Hepatocyte (in vitro differentiated cells): ENCODE results near the gene NPAS2. TPM values are rescaled to one million over a fixed set of nuclear protein-coding genes. Genes with fewer than 3 reads are reported as not detected.

ENCODE experiments used
- DNase-seq: peaks from one replicate; pipeline ENCODE4 v3.0.0-alpha.2; 2016; ENCODE audit warnings: low spot score
- H2AFZ ChIP-seq: fragments of 200-600 bp; sonication (generic); 2 replicates; pipeline ENCODE4 v1.6.0; 2016; ENCODE audit warnings: antibody characterized with exemption, mild to moderate bottlenecking
- H3K27ac ChIP-seq: fragments of 200-600 bp; sonication (generic); 2 replicates; pipeline ENCODE4 v1.5.1; 2016; ENCODE audit warnings: mild to moderate bottlenecking
- H3K27me3 ChIP-seq: fragments of 200-600 bp; sonication (generic); 2 replicates; pipeline ENCODE4 v1.6.1; 2016
- H3K36me3 ChIP-seq: fragments of 200-600 bp; sonication (generic); replicated peaks from 2 replicates; pipeline ENCODE4 v1.5.1; 2016; ENCODE audit warnings: low read depth; ENCODE audit not compliant: insufficient read depth
- H3K4me1 ChIP-seq: fragments of 200-600 bp; sonication (generic); 2 replicates; pipeline ENCODE4 v1.5.1; 2016; ENCODE audit warnings: mild to moderate bottlenecking, moderate library complexity; ENCODE audit not compliant: insufficient read depth
- H3K4me2 ChIP-seq: fragments of 200-600 bp; sonication (generic); 2 replicates; pipeline ENCODE4 v1.6.0; 2016
- H3K4me3 ChIP-seq: fragments of 200-600 bp; sonication (generic); 2 replicates; pipeline ENCODE4 v1.5.1; 2016; ENCODE audit warnings: mild to moderate bottlenecking
- H3K79me2 ChIP-seq: fragments of 200-600 bp; sonication (generic); 2 replicates; pipeline ENCODE4 v1.6.0; 2017; ENCODE audit warnings: mild to moderate bottlenecking
- H3K9me2 ChIP-seq: fragments of 200-600 bp; sonication (generic); replicated peaks from 2 replicates; pipeline ENCODE4 v1.6.0; 2017; ENCODE audit warnings: mild to moderate bottlenecking; ENCODE audit not compliant: insufficient read depth
- H3K9me3 ChIP-seq: fragments of 200-600 bp; sonication (generic); 2 replicates; pipeline ENCODE4 v1.5.1; 2016; ENCODE audit warnings: low read depth, mild to moderate bottlenecking
- H4K20me1 ChIP-seq: fragments of 200-600 bp; sonication (generic); 2 replicates; pipeline ENCODE4 v1.6.0; 2016; ENCODE audit warnings: mild to moderate bottlenecking; ENCODE audit not compliant: insufficient read depth, poor library complexity, severe bottlenecking
- CTCF ChIP-seq: fragments of 200-600 bp; sonication (generic); IDR thresholded peaks from 2 replicates; pipeline ENCODE4 v1.5.1; 2016; ENCODE audit warnings: antibody characterized with exemption, mild to moderate bottlenecking; ENCODE audit not compliant: poor library complexity
- EZH2 ChIP-seq: fragments of 200-600 bp; sonication (generic); IDR thresholded peaks from 2 replicates; pipeline ENCODE4 v1.6.1; 2016; ENCODE audit warnings: antibody characterized with exemption, mild to moderate bottlenecking, borderline replicate concordance
- EZH2phosphoT487 ChIP-seq: fragments of 200-600 bp; sonication (generic); IDR thresholded peaks from one replicate; pipeline ENCODE4 v1.6.1; 2018; ENCODE audit warnings: antibody characterized with exemption, mild to moderate bottlenecking, low read depth, moderate library complexity; ENCODE audit not compliant: unreplicated experiment, severe bottlenecking
- WGBS: methylation state at CpG from one replicate; pipeline ENCODE4 v1.1.6; 2016; ENCODE audit warnings: low lambda C conversion rate; ENCODE audit errors: missing lambda C conversion rate; 5-methylcytosine and 5-hydroxymethylcytosine counted together
- polyA plus RNA-seq: library from polyadenylated mRNA; unstranded; fragments of >200 nt; fragmentation: Nextera tagmentation; extraction: Ambion mirVana; gene quantifications from 2 replicates; pipeline ENCODE4 v1.2.1, GENCODE V29; 2016
- total RNA-seq: library from RNA; depleted of rRNA; stranded (reverse); fragments of >200 nt; gene quantifications from 2 replicates; pipeline ENCODE4 v1.2.3, GENCODE V29; 2014

Gene NPAS2
- total and polyA plus RNA-seq, 2 experiments from 2014 or later, result 7.7 to 16.8 TPM

GRCh38 chr2:100776445-100776844, 43.5 kb upstream of the NPAS2 start:
- Histone ChIP-seq H3K9me3 (no peaks in the 10 kb centered on the region), H2AFZ (no peak overlapping the region), H3K4me2 (no peak overlapping the region), H3K4me3 (no peak overlapping the region), H3K27me3 (no peaks in the 10 kb centered on the region), H4K20me1 (no peaks in the 10 kb centered on the region), H3K4me1 (peaks cover 16% of the 10 kb centered on the region), H3K79me2 (no peaks in the 10 kb centered on the region), H3K36me3 (no peaks in the 10 kb centered on the region), H3K27ac (no peak overlapping the region), H3K9me2 (no peaks in the 10 kb centered on the region)
- TF ChIP-seq EZH2phosphoT487, result no peak
- TF ChIP-seq EZH2, result no peak
- no peak for TF ChIP-seq CTCF
- DNase-seq, result no peak

- H3K36me3 ChIP-seq, result no peaks in the 10 kb centered on the region
- no peaks in the 10 kb centered on the region for H3K9me2 ChIP-seq
- H3K4me3 ChIP-seq, result no peak overlapping the region
- no peak for DNase-seq
- no peak overlapping the region for H2AFZ ChIP-seq
- 86% methylated on average over 12 of the region's 12 CpGs for WGBS
- no peaks in the 10 kb centered on the region for H3K27me3 ChIP-seq
- peaks cover 16% of the 10 kb centered on the region for H3K4me1 ChIP-seq
- no peak overlapping the region for H3K27ac ChIP-seq
- no peak overlapping the region for H3K4me2 ChIP-seq
- no peaks in the 10 kb centered on the region for H3K79me2 ChIP-seq
- no peaks in the 10 kb centered on the region for H4K20me1 ChIP-seq
- H3K9me3 ChIP-seq, result no peaks in the 10 kb centered on the region
- TF ChIP-seq EZH2, result no peak
- no peak for TF ChIP-seq EZH2phosphoT487
- no peak for TF ChIP-seq CTCF
Observed at GRCh38 chr2:100778637-100779450, 41.1 kb upstream of the NPAS2 start.

- DNase-seq, result no peak
- Histone ChIP-seq H3K4me1 (peaks cover 16% of the 10 kb centered on the region), H3K79me2 (no peaks in the 10 kb centered on the region), H3K36me3 (no peaks in the 10 kb centered on the region), H3K9me2 (no peaks in the 10 kb centered on the region), H3K4me2 (no peak overlapping the region), H3K9me3 (no peaks in the 10 kb centered on the region), H4K20me1 (no peaks in the 10 kb centered on the region), H3K27ac (peak overlapping the region; percentile 95), H3K27me3 (no peaks in the 10 kb centered on the region), H3K4me3 (no peak overlapping the region), H2AFZ (no peak overlapping the region)
- TF ChIP-seq EZH2 (no peak), EZH2phosphoT487 (no peak), CTCF (no peak)
- WGBS, result 93% methylated on average over 3 of the region's 3 CpGs
Observed at GRCh38 chr2:100779908-100780202, 40.1 kb upstream of the NPAS2 start.
